Brain microvascular endothelial cell (primary cell): ENCODE results near the gene C10orf105.

Experiments
- DNase-seq: peaks from one replicate; pipeline ENCODE4 v3.0.0-alpha.2; 2020
- H3K27ac ChIP-seq: fragments of 250-450 bp; sonication (Bioruptor Pico); 2 replicates; pipeline ENCODE4 v1.5.1; 2020; ENCODE audit warnings: mild to moderate bottlenecking, moderate library complexity
- H3K27me3 ChIP-seq: fragments of 250-450 bp; sonication (Bioruptor Pico); replicated peaks from 2 replicates; pipeline ENCODE4 v1.5.1; 2020; ENCODE audit warnings: mild to moderate bottlenecking
- H3K36me3 ChIP-seq: fragments of 250-450 bp; sonication (Bioruptor Pico); replicated peaks from 2 replicates; pipeline ENCODE4 v1.5.1; 2020; ENCODE audit warnings: mild to moderate bottlenecking
- H3K4me3 ChIP-seq: 2 replicates; pipeline ENCODE4 v1.5.1; 2011; ENCODE audit warnings: low read depth, mild to moderate bottlenecking, control low read depth, low read length, moderate library complexity
- CTCF ChIP-seq: IDR thresholded peaks from 2 replicates; pipeline ENCODE4 v1.5.1; 2011; ENCODE audit warnings: low read depth, mild to moderate bottlenecking, moderate library complexity, low read length, control low read depth, inconsistent platforms; ENCODE audit errors: missing control alignments
- in situ Hi-C: cut with HindIII; loops from 2 replicates; pipeline ENCODE4 v1.10.0; 2017; ENCODE audit warnings: low sequenced_read_pairs, low pct_ligation_motif_present

The C10orf105 gene

DNA sequence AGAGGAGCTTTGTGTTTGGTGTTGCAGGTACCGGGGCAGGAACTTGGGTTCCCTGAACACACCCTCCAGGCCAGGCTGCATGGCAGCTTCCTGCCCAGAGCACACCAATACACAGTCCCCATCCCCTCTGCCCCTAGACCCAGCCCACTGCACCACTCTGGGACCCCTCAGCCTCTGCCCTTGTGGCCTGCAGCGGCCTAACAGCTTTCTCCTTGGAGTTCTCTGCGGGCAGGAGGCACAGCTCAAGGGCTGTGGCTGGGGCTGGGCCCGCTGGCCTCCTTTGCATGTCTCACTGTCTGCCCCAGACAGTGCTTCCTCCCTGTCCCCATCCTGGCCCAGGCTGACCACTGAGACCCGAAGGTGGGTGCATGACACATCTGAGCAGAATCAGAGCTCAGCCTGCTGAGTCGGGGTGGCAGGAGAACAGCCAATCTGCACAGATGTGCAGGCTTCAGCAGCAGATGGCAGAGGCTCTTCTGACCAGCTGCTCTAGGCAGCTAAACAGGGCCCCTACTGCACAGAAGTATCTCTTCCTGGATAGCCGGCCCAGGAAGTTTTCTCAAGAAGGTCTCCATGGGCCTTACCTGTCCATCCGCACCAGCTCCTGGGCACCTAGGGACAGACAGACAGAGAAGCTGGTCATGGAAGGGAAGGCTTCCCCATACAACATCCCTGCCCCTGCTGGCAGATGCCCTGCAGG, 33.0 kb upstream of the C10orf105 start:
- H3K27me3 ChIP-seq = no peaks in the 10 kb centered on the region
- no peak overlapping the region for H3K27ac ChIP-seq
- H3K4me3 ChIP-seq = no peak overlapping the region
- no peak for DNase-seq
- in situ Hi-C loops = no loop called here
- no peak for TF ChIP-seq CTCF
- no peaks in the 10 kb centered on the region for H3K36me3 ChIP-seq

DNA sequence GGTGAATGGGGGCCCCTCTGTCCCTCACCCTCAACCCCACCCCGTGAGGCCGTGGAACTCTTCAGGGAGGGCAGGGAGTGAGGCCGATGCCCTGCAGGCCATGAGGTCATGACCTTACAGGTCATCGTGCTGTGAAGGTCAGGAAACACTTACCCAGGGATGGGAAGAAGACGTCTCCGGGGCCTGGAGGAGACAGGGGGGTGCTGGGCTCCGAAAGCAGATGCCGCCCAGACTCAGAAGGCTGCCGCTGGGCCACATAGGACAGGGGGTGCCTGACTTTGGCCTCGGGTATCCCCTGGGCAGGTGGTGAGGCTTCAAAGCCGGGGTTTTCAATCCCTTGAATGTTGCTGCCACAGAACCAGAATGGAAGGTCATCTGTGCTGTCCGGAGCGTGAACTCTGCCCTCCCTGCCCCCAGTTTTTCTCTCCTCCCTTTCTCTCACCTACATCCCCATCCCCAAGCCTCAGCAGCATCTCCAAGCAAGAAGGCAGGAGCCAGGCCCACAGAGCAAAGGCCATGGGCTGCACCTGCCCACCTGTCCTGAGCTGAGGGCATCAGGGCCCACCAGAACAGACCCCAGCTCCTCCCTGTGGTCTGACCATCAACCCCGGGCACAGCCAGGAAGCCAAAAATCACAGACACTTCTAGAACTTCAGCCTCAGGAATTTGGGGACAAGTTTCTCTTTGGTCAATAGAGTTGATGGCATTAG, 32.1 kb upstream of the C10orf105 start:
- DNase-seq = no peak
- Histone ChIP-seq H3K27me3 (no peaks in the 10 kb centered on the region), H3K27ac (no peak overlapping the region), H3K36me3 (no peaks in the 10 kb centered on the region), H3K4me3 (no peak overlapping the region)
- no peak for TF ChIP-seq CTCF
- in situ Hi-C loops = no loop called here

DNA sequence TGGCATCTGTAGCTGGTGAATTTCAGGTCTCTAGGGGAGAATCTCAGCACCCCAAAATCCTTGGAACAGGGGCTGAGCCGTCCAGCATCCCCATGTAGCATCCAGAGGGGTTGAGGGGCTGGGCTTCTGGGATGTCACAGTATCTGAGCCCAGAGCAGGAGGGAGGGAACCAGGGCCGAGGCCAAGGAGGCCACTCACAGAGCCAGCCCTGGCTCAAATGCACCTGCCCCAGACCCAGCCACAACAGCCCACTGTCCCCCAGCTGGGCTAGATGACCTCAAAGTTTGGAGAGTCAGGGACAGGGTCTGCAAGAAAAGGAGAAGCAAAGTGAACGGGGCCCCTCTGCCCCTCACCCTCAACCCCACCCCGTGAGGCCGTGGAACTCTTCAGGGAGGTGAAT, 31.4 kb upstream of the C10orf105 start:
- DNase-seq = no peak
- no peak for TF ChIP-seq CTCF
- H3K36me3 ChIP-seq = no peaks in the 10 kb centered on the region
- in situ Hi-C loops = no loop called here
- H3K27ac ChIP-seq = no peak overlapping the region
- H3K27me3 ChIP-seq = no peaks in the 10 kb centered on the region
- H3K4me3 ChIP-seq = no peak overlapping the region

DNA sequence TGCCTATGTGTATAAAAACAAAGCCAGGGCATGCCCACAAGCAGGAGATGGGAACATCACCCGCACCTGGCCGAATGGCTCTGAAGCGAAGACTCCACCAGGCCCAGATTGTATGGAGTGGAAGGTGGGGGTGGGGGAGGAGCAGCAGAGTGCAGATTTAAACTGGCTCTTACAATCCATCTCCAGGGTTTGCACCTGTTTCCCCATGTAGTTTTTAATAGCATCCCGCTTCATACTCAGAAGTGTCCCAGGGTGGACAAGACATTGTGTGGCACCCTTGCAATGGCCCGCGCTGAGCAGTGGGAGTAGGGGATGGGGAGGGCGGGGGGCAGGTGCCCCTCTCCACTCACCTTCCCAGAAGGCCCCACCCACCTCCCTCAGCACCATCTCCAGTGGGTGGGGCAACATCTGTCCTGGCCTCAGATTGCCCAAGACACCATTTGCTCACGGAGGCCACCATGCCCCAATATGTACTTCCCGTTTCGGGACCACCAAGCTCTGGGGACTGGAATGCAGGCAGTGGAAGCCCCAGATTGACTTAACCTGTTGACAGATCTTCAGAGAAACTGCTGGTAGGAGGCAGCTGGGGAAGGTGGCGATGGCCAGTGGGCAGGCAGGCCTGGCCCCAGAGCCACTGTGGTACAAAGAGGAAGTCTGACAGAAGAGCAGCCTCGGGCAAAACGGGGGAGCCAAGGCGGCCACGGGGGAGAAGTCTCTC, 30.7 kb upstream of the C10orf105 start:
- H3K27ac ChIP-seq = no peak overlapping the region
- H3K27me3 ChIP-seq = no peaks in the 10 kb centered on the region
- H3K36me3 ChIP-seq = no peaks in the 10 kb centered on the region
- in situ Hi-C loops = no loop called here
- no peak overlapping the region for H3K4me3 ChIP-seq
- TF ChIP-seq CTCF = no peak
- no peak for DNase-seq

- H3K27ac ChIP-seq = no peak overlapping the region
- DNase-seq = no peak
Observed at GRCh38 chr10:71749396-71749795, 29.8 kb upstream of the C10orf105 start.

More at GRCh38 chr10:71749396-71749795, 29.8 kb upstream of the C10orf105 start:
- no peak for TF ChIP-seq CTCF
- H3K36me3 ChIP-seq = no peaks in the 10 kb centered on the region
- H3K4me3 ChIP-seq = no peak overlapping the region
- no peaks in the 10 kb centered on the region for H3K27me3 ChIP-seq
- in situ Hi-C loops = no loop called here
